GM18951 (cell line): ENCODE data around the gene SMYD3.

Experiments
- POLR2A ChIP-seq: IDR thresholded peaks from 4 replicates; pipeline ENCODE4 v1.6.1; 2011; ENCODE audit warnings: mild to moderate bottlenecking; ENCODE audit not compliant: insufficient read length, insufficient read depth; ENCODE audit errors: extremely low read depth
- in situ Hi-C: fragments of 300-500 bp; cut with MboI; formaldehyde crosslinking; loops from one replicate; pipeline ENCODE4 v1.12.0; 2022; ENCODE audit warnings: low sequenced_read_pairs, mixed read lengths, inconsistent platforms; ENCODE audit not compliant: unreplicated experiment

SMYD3 gene

GRCh38 chr1:246128494-246129069 lies 378.5 kb downstream of the SMYD3 start:
- in situ Hi-C loops, result no loop called here
- no peak for TF ChIP-seq POLR2A

DNA sequence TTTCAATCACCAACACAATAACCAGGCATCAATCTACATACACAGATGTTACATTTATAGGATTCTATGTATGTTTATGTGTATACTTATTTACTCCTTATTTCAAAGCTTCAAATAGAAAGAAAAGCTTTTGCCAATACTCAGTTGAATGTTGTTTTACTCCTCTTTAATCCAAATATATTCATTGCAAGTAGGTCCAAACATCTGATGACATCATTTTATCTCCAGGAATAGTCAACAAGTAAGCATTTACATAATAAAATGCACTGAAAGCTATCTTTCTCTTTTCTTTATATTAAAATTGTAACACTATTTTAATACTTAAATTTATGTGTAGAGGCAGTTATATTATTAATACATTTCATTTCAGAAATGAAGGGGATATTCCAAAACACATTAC lies 380.5 kb downstream of the SMYD3 start:
- in situ Hi-C loops, result no loop called here
- TF ChIP-seq POLR2A, result no peak

DNA sequence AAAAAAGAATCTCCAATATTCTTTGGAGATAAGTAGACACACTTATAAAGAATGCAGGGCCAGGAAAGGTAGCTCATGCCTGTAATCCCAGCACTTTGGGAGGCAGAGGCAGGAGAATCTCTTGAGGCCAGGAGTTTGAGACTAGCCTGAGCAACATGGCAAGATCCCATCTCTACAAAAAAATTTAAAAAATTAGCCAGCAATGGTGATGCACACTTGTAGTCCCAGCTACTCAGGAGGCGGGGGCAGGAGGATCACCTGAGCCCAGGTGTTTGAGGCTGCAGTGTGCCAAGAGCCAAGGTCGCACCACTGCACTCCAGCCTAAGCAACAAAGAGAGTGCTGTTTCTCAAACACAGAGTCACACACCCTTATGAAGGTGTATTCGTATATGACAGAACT lies 385.0 kb downstream of the SMYD3 start:
- no peak for TF ChIP-seq POLR2A
- in situ Hi-C loops, result no loop called here

- in situ Hi-C loops, result no loop called here
- TF ChIP-seq POLR2A, result no peak
These were observed 385.5 kb downstream of the SMYD3 start for GRCh38 chr1:246121533-246121932.

DNA sequence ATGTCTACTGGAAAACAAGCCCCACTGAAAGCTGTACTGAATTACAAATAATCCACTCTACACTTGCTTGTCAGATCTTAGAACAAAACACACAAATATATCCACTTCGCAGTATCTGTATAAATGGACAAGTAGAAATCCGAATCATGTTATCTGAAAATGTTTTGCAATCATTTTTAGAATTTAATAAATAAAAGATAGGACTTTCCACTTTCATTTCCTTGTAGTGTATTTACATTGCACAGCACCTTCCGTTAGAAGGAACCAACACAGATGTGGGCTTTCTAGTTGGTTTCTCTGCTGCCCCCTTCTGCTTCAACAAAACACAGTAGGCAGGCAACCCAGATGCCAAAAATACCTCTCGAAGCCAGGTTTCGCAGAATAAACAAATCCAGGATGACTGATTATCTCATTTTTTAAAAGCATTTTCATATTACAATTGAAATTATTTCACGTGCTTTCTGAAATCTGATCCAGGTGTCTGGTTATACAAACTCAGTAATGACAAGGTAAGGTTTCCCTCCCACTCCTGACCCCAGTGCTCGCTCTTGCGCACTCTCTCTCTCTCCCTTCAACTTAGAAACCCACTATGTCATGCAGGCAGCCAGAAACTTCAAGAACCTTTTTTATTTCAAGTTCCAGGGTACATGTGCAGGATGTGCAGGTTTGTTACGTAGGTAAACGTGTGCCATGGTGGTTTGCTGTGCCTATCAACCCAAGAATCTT lies 389.9 kb downstream of the SMYD3 start:
- in situ Hi-C loops, result no loop called here
- TF ChIP-seq POLR2A, result no peak

- no peak for TF ChIP-seq POLR2A
- in situ Hi-C loops, result no loop called here
These were observed 392.7 kb downstream of the SMYD3 start for GRCh38 chr1:246114369-246114768.

DNA sequence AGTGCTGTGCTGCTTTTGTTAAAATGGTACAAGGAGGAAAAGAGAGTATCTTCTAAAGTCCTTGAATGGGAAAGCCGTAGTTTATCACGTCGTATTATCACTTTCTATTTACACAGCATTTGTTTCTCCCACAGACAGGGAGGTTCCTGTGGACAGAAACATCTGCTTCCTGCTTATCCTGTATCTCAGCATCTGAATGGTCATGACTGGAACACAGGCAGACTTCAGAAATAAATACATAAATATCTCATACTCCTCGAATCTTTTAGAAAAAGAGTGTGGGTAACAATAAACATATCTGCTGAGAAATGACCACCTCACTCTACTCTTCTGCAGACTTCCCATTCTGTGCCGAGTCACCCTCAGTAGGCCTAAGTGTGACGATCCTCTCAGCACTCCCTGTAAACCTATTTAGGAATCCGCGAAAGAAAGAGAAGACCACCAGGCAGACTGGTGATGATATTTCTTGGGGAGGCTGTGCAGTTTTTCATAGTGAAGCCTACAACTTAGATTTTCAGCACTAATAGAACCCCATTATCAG lies 393.5 kb downstream of the SMYD3 start:
- in situ Hi-C loops, result no loop called here
- TF ChIP-seq POLR2A, result no peak

- TF ChIP-seq POLR2A, result no peak
- in situ Hi-C loops, result no loop called here
These were observed 395.5 kb downstream of the SMYD3 start for GRCh38 chr1:246111570-246111969.

GRCh38 chr1:246110343-246111219 lies 396.5 kb downstream of the SMYD3 start:
- in situ Hi-C loops, result no loop called here
- TF ChIP-seq POLR2A, result no peak

GRCh38 chr1:246108278-246108925 lies 398.7 kb downstream of the SMYD3 start:
- TF ChIP-seq POLR2A, result no peak
- in situ Hi-C loops, result no loop called here

- TF ChIP-seq POLR2A, result no peak
- in situ Hi-C loops, result no loop called here
These were observed 399.4 kb downstream of the SMYD3 start for GRCh38 chr1:246107516-246108277.

- in situ Hi-C loops, result no loop called here
- TF ChIP-seq POLR2A, result no peak
These were observed 400.7 kb downstream of the SMYD3 start for GRCh38 chr1:246106342-246106763.
